NAMALWA (cell line): ENCODE measurements around the gene TCF12.
A peak's percentile ranks its signal among the peaks of the same experiment; 100 is the strongest.

Source experiments
- DNase-seq: peaks from one replicate; pipeline ENCODE4 v3.0.0-alpha.2; 2015; ENCODE audit warnings: low spot score

The TCF12 gene

GRCh38 chr15:57255751-57256341, 337.4 kb downstream of the TCF12 start:
- DNase-seq: no peak

- DNase-seq: no peak
Measured at GRCh38 chr15:57256939-57257338, 338.5 kb downstream of the TCF12 start.

- DNase-seq: no peak
Measured at GRCh38 chr15:57259568-57260040, 341.2 kb downstream of the TCF12 start.

- DNase-seq: no peak
Measured at GRCh38 chr15:57263520-57263919, 345.1 kb downstream of the TCF12 start.

GRCh38 chr15:57272771-57273357, 354.4 kb downstream of the TCF12 start:
- no peak for DNase-seq

GRCh38 chr15:57273402-57273801, 355.0 kb downstream of the TCF12 start:
- DNase-seq: no peak

- DNase-seq: no peak
Measured at GRCh38 chr15:57278439-57278838, 360.0 kb downstream of the TCF12 start.

GRCh38 chr15:57280464-57280863, 362.0 kb downstream of the TCF12 start:
- no peak for DNase-seq

- DNase-seq: peak; percentile 66
Measured at GRCh38 chr15:57281321-57281720, 362.9 kb downstream of the TCF12 start.

GRCh38 chr15:57282686-57283085, 364.2 kb downstream of the TCF12 start:
- DNase-seq: no peak

- DNase-seq: no peak
Measured at GRCh38 chr15:57283774-57284503, 365.5 kb downstream of the TCF12 start.

- DNase-seq: peak; percentile 58
Measured at GRCh38 chr15:57284535-57284934, 366.1 kb downstream of the TCF12 start.

GRCh38 chr15:57285386-57285785, 366.9 kb downstream of the TCF12 start:
- no peak for DNase-seq

- DNase-seq: no peak
Measured at GRCh38 chr15:57286446-57287122, 368.1 kb downstream of the TCF12 start.

GRCh38 chr15:57287123-57287521, 368.7 kb downstream of the TCF12 start:
- no peak for DNase-seq

- DNase-seq: no peak
Measured at GRCh38 chr15:57288926-57289580, 370.6 kb downstream of the TCF12 start.

GRCh38 chr15:57290187-57290586, 371.7 kb downstream of the TCF12 start:
- no peak for DNase-seq

GRCh38 chr15:57290826-57291225, 372.4 kb downstream of the TCF12 start:
- no peak for DNase-seq

- no peak for DNase-seq
Measured at GRCh38 chr15:57296473-57297162, 378.2 kb downstream of the TCF12 start.

- no peak for DNase-seq
Measured at GRCh38 chr15:57297163-57297593, 378.7 kb downstream of the TCF12 start.

GRCh38 chr15:57297630-57298029, 379.2 kb downstream of the TCF12 start:
- no peak for DNase-seq

GRCh38 chr15:57298204-57298603, 379.8 kb downstream of the TCF12 start:
- no peak for DNase-seq
